ENCODE results near the gene SLIT1.

Gene SLIT1

DNA sequence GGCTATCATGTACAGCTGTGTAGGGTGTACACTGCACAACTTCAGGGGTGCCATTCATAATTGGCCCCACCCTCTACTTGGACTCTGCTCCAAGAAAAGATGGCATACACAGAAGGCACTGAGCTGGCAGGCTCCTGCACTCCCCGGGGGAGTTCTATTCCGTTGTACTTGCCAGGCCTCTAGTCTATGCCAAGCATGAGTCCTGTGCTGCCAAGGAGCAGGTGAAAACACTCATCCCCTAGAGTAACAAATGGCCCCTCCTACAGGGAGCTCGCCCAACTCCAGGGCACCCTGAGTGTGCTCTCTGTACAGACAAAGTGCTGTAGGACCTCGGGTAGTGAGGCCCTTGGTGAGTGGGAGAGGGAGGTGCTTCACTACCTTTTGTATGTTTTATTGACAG is 127.2 kb downstream of the SLIT1 start:
- TF ChIP-seq CREB1 (IDR thresholded peaks at IDR 0.05; ENCODE audit: low read depth) (no peak), NFIC (IDR thresholded peaks at IDR 0.05) (no peak), TCF12 (IDR thresholded peaks at IDR 0.05; ENCODE audit: low read depth) (no peak), TEAD4 (IDR thresholded peaks at IDR 0.05) (no peak), CEBPB (IDR thresholded peaks at IDR 0.05) (no peak), YY1 (IDR thresholded peaks at IDR 0.05; ENCODE audit: low read depth) (no peak), EGR1 (IDR thresholded peaks at IDR 0.05) (no peak), ZBTB7A (IDR thresholded peaks at IDR 0.05; ENCODE audit: low read depth) (no peak), EP300 (IDR thresholded peaks at IDR 0.05; ENCODE audit: borderline replicate concordance) (no peak), FOXM1 (IDR thresholded peaks at IDR 0.05; ENCODE audit: borderline replicate concordance, low read depth) (no peak), TAF1 (IDR thresholded peaks at IDR 0.05; ENCODE audit: low read depth) (no peak), RAD21 (IDR thresholded peaks at IDR 0.05; ENCODE audit: low read depth) (no peak)
- TF ChIP-seq, protein P1, sequence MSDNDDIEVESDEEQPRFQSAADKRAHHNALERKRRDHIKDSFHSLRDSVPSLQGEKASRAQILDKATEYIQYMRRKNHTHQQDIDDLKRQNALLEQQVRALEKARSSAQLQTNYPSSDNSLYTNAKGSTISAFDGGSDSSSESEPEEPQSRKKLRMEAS (IDR thresholded peaks at IDR 0.05) = no peak
- TF ChIP-seq, protein P2, sequence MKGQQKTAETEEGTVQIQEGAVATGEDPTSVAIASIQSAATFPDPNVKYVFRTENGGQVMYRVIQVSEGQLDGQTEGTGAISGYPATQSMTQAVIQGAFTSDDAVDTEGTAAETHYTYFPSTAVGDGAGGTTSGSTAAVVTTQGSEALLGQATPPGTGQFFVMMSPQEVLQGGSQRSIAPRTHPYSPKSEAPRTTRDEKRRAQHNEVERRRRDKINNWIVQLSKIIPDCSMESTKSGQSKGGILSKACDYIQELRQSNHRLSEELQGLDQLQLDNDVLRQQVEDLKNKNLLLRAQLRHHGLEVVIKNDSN (IDR thresholded peaks at IDR 0.05) = no peak
- TF ChIP-seq, protein P3, sequence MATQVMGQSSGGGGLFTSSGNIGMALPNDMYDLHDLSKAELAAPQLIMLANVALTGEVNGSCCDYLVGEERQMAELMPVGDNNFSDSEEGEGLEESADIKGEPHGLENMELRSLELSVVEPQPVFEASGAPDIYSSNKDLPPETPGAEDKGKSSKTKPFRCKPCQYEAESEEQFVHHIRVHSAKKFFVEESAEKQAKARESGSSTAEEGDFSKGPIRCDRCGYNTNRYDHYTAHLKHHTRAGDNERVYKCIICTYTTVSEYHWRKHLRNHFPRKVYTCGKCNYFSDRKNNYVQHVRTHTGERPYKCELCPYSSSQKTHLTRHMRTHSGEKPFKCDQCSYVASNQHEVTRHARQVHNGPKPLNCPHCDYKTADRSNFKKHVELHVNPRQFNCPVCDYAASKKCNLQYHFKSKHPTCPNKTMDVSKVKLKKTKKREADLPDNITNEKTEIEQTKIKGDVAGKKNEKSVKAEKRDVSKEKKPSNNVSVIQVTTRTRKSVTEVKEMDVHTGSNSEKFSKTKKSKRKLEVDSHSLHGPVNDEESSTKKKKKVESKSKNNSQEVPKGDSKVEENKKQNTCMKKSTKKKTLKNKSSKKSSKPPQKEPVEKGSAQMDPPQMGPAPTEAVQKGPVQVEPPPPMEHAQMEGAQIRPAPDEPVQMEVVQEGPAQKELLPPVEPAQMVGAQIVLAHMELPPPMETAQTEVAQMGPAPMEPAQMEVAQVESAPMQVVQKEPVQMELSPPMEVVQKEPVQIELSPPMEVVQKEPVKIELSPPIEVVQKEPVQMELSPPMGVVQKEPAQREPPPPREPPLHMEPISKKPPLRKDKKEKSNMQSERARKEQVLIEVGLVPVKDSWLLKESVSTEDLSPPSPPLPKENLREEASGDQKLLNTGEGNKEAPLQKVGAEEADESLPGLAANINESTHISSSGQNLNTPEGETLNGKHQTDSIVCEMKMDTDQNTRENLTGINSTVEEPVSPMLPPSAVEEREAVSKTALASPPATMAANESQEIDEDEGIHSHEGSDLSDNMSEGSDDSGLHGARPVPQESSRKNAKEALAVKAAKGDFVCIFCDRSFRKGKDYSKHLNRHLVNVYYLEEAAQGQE (IDR thresholded peaks at IDR 0.05; ENCODE audit: low read depth) = no peak

DNA sequence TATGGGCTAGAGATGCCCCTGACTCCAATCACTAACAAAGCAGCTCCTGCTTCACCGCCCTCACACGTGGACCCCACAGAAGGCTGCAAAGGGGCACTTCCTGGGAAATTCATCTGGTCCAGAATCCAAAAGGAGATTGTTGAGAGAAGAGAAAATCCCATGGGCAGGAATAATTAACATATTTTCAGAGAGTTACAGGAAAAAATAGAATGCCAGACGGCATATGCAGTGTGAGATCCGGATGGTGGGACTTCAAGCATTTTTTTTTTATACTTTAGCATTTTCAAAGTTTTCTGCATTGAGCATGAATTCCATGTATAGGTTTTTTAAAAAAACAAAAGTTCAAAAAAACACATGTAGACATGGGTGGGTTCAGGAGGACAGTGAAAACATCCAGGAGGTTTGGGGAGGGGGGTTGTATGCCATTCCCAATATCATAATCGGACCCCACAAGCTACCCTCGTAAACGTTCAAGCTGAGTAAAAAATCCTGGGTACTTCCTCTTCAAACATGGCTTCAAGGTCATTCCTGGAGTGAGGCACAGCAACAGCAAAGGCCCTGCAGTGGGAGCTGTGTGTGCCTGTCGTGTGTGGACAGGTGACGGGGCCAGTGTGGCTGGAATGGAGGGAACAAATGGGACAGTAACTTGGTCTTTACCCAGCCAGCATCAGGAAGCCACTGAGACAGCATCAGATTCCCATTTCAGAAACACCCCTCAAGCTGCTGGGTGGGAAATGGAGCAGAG is 128.1 kb downstream of the SLIT1 start:
- TF ChIP-seq, protein P3 (IDR thresholded peaks at IDR 0.05; ENCODE audit: low read depth) = no peak
- TF ChIP-seq EP300 (IDR thresholded peaks at IDR 0.05; ENCODE audit: borderline replicate concordance) = no peak
- TF ChIP-seq FOXM1 (IDR thresholded peaks at IDR 0.05; ENCODE audit: borderline replicate concordance, low read depth) = no peak
- no peak for TF ChIP-seq ZBTB7A (IDR thresholded peaks at IDR 0.05; ENCODE audit: low read depth)
- TF ChIP-seq, protein P1 (IDR thresholded peaks at IDR 0.05) = no peak
- TF ChIP-seq TEAD4 (IDR thresholded peaks at IDR 0.05) = no peak
- no peak for TF ChIP-seq TAF1 (IDR thresholded peaks at IDR 0.05; ENCODE audit: low read depth)
- no peak for TF ChIP-seq NFIC (IDR thresholded peaks at IDR 0.05)
- TF ChIP-seq CREB1 (IDR thresholded peaks at IDR 0.05; ENCODE audit: low read depth) = no peak
- TF ChIP-seq CEBPB (IDR thresholded peaks at IDR 0.05) = no peak
- TF ChIP-seq YY1 (IDR thresholded peaks at IDR 0.05; ENCODE audit: low read depth) = no peak
- no peak for TF ChIP-seq TCF12 (IDR thresholded peaks at IDR 0.05; ENCODE audit: low read depth)
- TF ChIP-seq RAD21 (IDR thresholded peaks at IDR 0.05; ENCODE audit: low read depth) = no peak
- TF ChIP-seq, protein P2 (IDR thresholded peaks at IDR 0.05) = no peak
- no peak for TF ChIP-seq EGR1 (IDR thresholded peaks at IDR 0.05)

DNA sequence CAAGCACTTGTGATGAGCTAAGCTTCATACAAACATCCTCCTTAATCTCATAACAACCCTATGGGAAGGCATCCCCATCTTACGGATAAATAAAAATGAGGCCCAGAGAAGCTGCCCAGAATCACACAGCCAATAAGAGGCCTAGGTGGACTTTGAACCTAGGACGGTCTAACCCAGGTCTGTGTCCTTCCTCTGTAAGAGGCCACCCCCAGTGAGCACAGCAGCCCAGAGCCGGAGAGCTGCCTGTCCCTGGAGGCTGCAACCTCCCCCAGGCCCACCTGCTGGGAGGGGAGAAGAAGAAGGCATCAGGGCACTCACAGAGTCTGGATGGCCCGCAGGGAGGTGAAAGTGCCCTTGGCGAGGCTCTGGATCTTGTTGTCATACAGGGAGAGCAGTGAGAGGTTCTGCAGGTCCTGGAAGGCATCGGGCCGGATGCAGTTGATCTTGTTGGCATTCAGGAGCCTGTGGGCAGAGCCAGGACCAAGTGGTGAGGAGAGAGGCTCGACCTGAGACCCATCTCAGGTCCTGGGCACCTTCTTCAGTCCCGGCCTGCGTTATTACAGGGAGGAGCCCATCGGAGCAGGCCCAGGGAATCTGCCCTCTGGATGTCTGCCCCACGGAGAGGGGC is 129.6 kb downstream of the SLIT1 start:
- no peak for TF ChIP-seq FOXM1 (IDR thresholded peaks at IDR 0.05; ENCODE audit: borderline replicate concordance, low read depth)
- no peak for TF ChIP-seq EP300 (IDR thresholded peaks at IDR 0.05; ENCODE audit: borderline replicate concordance)
- no peak for TF ChIP-seq TAF1 (IDR thresholded peaks at IDR 0.05; ENCODE audit: low read depth)
- TF ChIP-seq TEAD4 (IDR thresholded peaks at IDR 0.05) = no peak
- TF ChIP-seq, protein P1 (IDR thresholded peaks at IDR 0.05) = no peak
- no peak for TF ChIP-seq YY1 (IDR thresholded peaks at IDR 0.05; ENCODE audit: low read depth)
- TF ChIP-seq NFIC (IDR thresholded peaks at IDR 0.05) = no peak
- TF ChIP-seq RAD21 (IDR thresholded peaks at IDR 0.05; ENCODE audit: low read depth) = no peak
- no peak for TF ChIP-seq TCF12 (IDR thresholded peaks at IDR 0.05; ENCODE audit: low read depth)
- TF ChIP-seq, protein P2 (IDR thresholded peaks at IDR 0.05) = no peak

DNA sequence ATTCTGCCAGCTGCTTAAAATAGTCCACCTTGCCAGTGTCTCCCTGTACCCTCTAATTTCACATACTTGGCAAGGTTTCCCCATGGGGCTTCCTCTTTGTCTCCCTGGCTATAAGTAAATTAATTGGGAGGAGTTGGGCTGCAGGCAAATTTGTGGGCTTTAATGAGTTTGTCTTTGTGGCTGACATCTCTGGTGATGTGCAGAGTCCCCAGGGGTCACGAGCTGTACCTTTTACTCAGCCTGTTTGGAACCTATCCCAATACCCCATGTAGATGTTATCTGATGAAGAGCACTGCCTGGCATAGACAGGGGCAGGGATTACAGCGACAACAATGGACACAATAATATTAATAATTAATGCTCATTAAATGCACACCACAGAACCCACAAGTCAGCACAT is 132.5 kb downstream of the SLIT1 start:
- TF ChIP-seq EP300 (IDR thresholded peaks at IDR 0.05; ENCODE audit: borderline replicate concordance) (no peak), CREB1 (IDR thresholded peaks at IDR 0.05; ENCODE audit: low read depth) (no peak), TEAD4 (IDR thresholded peaks at IDR 0.05) (no peak), FOXM1 (IDR thresholded peaks at IDR 0.05; ENCODE audit: borderline replicate concordance, low read depth) (no peak), EGR1 (IDR thresholded peaks at IDR 0.05) (no peak), TAF1 (IDR thresholded peaks at IDR 0.05; ENCODE audit: low read depth) (no peak), TCF12 (IDR thresholded peaks at IDR 0.05; ENCODE audit: low read depth) (no peak), YY1 (IDR thresholded peaks at IDR 0.05; ENCODE audit: low read depth) (no peak), RAD21 (IDR thresholded peaks at IDR 0.05; ENCODE audit: low read depth) (no peak), NFIC (IDR thresholded peaks at IDR 0.05) (no peak)
- TF ChIP-seq, protein P3 (IDR thresholded peaks at IDR 0.05; ENCODE audit: low read depth) = no peak
- TF ChIP-seq, protein P1 (IDR thresholded peaks at IDR 0.05) = no peak
